Upper lobe of left lung (tissue), 6 donors: ENCODE data around the gene SELENOS. TPM values are rescaled to one million over a fixed set of nuclear protein-coding genes. Genes with fewer than 3 reads are reported as not detected.
A peak's percentile ranks its signal among the peaks of the same experiment; 100 is the strongest.

Experiments used
- ATAC-seq, 2 donors: fragments of 200-7000 bp; cut with Tn5 transposase; one replicate each; pipeline ENCODE4 v1.9.1; 2022; ENCODE audit warnings: mild to moderate bottlenecking in 2 of 2, moderate library complexity in 2 of 2; ENCODE audit not compliant: low FRiP score in 2 of 2
- DNase-seq, 2 donors: peaks; one replicate each; pipeline ENCODE4 v3.0.0-alpha.2; 2019 to 2020
- H3K27ac ChIP-seq, 4 donors: fragments of 200-600 bp; sonication (generic); one replicate each; pipeline ENCODE4 v1.5.1; 2016 to 2019
- H3K27me3 ChIP-seq, 4 donors: fragments of 200-600 bp; sonication (generic); one replicate each; pipeline ENCODE4 v1.5.1; 2017 to 2019
- H3K36me3 ChIP-seq, 4 donors: fragments of 200-600 bp; sonication (generic); one replicate each; pipeline ENCODE4 v1.5.1; 2016 to 2019
- H3K4me1 ChIP-seq, 4 donors: fragments of 200-600 bp; sonication (generic); one replicate each; pipeline ENCODE4 v1.5.1; 2018 to 2019
- H3K4me3 ChIP-seq, 4 donors: fragments of 200-600 bp; sonication (generic); one replicate each; pipeline ENCODE4 v1.5.1; 2017 to 2019; ENCODE audit warnings: mild to moderate bottlenecking in 2 of 4, moderate library complexity in 1 of 4
- H3K9me3 ChIP-seq, 4 donors: fragments of 200-600 bp; sonication (generic); one replicate each; pipeline ENCODE4 v1.5.1; 2018 to 2019
- CTCF ChIP-seq, 6 experiments: fragments of 450-650 bp in 4 of 6; fragments of 200-600 bp in 2 of 6; sonication (generic) in 2 of 6; IDR thresholded peaks; one replicate each; pipeline ENCODE4 v1.5.1; 2016 to 2019; ENCODE audit warnings: antibody characterized with exemption in 6 of 6
- EP300 ChIP-seq, 4 donors: sonication (generic); formaldehyde crosslinking; IDR thresholded peaks; one replicate each; pipeline ENCODE4 v1.5.1; 2017; ENCODE audit warnings: antibody characterized with exemption in 4 of 4, control low read depth in 2 of 4
- POLR2A ChIP-seq, 4 donors: fragments of 450-650 bp; IDR thresholded peaks; one replicate each; pipeline ENCODE4 v1.5.1; 2016 to 2017; ENCODE audit warnings: antibody characterized with exemption in 4 of 4, mild to moderate bottlenecking in 2 of 4
- POLR2AphosphoS5 ChIP-seq, 2 donors: sonication (generic); formaldehyde crosslinking; IDR thresholded peaks; one replicate each; pipeline ENCODE4 v1.5.1; 2017; ENCODE audit warnings: antibody characterized with exemption in 2 of 2
- WGBS, 2 donors: methylation state at CpG; one replicate each; pipeline ENCODE4 v1.1.5; 2017 to 2018; 5-methylcytosine and 5-hydroxymethylcytosine counted together
- total RNA-seq, 6 donors: library from RNA; depleted of rRNA in 4 of 6; stranded (reverse); fragments of >200 nt in 4 of 6; gene quantifications; one replicate each; pipeline versions ENCODE4 v1.1.0 to v1.2.1, GENCODE V29; 2016 to 2021
- donor health status: DM: no; HTN: no; CAD: no; lungs with moderate emphysema.
- donor health status: DM: no; HTN: yes; CAD: no; lungs with severe emphysema.

SELENOS gene
- total RNA-seq, 6 donors from 2014 or later = 48.2 to 106 (median 78.2) TPM

GRCh38 chr15:101264911-101265641, 12.2 kb downstream of the SELENOS start:
- H3K27me3 ChIP-seq = no peaks in the 10 kb centered on the region
- DNase-seq (no peak), ATAC-seq (no peak)
- WGBS, 2 donors = 75 to 86% methylated on average over 16 to 17 of the region's 17 CpGs
- no peak overlapping the region for H3K4me3 ChIP-seq
- peaks cover 0 to 10% (median 1%) of the 10 kb centered on the region in 4 donors for H3K36me3 ChIP-seq
- H3K27ac ChIP-seq = peak overlapping the region in 1 of 4 donors; percentile 41
- H3K9me3 ChIP-seq = no peaks in the 10 kb centered on the region
- TF ChIP-seq CTCF (IDR thresholded peaks at IDR 0.05) = no peak
- TF ChIP-seq POLR2AphosphoS5 (IDR thresholded peaks at IDR 0.05) = no peak
- no peak for TF ChIP-seq EP300 (IDR thresholded peaks at IDR 0.05)
- no peak for TF ChIP-seq POLR2A (IDR thresholded peaks at IDR 0.05)
- no peaks in the 10 kb centered on the region for H3K4me1 ChIP-seq

GRCh38 chr15:101264011-101264410, 13.3 kb downstream of the SELENOS start:
- H3K9me3 ChIP-seq = no peaks in the 10 kb centered on the region
- H3K27me3 ChIP-seq = no peaks in the 10 kb centered on the region
- H3K36me3 ChIP-seq = no peaks in the 10 kb centered on the region
- no peak for DNase-seq
- ATAC-seq = no peak
- TF ChIP-seq EP300 (IDR thresholded peaks at IDR 0.05) (no peak), CTCF (IDR thresholded peaks at IDR 0.05) (no peak), POLR2A (IDR thresholded peaks at IDR 0.05) (no peak), POLR2AphosphoS5 (IDR thresholded peaks at IDR 0.05) (no peak)
- H3K27ac ChIP-seq = no peak overlapping the region
- no peaks in the 10 kb centered on the region for H3K4me1 ChIP-seq
- H3K4me3 ChIP-seq = no peak overlapping the region
- 88 to 91% methylated on average over 4 of the region's 4 CpGs for WGBS, 2 donors

GRCh38 chr15:101262551-101262950, 14.7 kb downstream of the SELENOS start:
- no peaks in the 10 kb centered on the region for H3K27me3 ChIP-seq
- no peaks in the 10 kb centered on the region for H3K9me3 ChIP-seq
- no peaks in the 10 kb centered on the region for H3K36me3 ChIP-seq
- no peak overlapping the region for H3K4me3 ChIP-seq
- WGBS, 2 donors = 65 to 79% methylated on average over 4 of the region's 4 CpGs
- no peaks in the 10 kb centered on the region for H3K4me1 ChIP-seq
- TF ChIP-seq CTCF (IDR thresholded peaks at IDR 0.05) (no peak), POLR2AphosphoS5 (IDR thresholded peaks at IDR 0.05) (no peak), POLR2A (IDR thresholded peaks at IDR 0.05) (no peak), EP300 (IDR thresholded peaks at IDR 0.05) (no peak)
- ATAC-seq (no peak), DNase-seq (no peak)
- no peak overlapping the region for H3K27ac ChIP-seq

GRCh38 chr15:101258238-101259144, 18.8 kb downstream of the SELENOS start:
- Histone ChIP-seq H3K9me3 (no peaks in the 10 kb centered on the region), H3K4me1 (no peaks in the 10 kb centered on the region), H3K36me3 (no peaks in the 10 kb centered on the region), H3K27me3 (no peaks in the 10 kb centered on the region), H3K27ac (no peak overlapping the region), H3K4me3 (no peak overlapping the region)
- TF ChIP-seq POLR2AphosphoS5 (IDR thresholded peaks at IDR 0.05) (no peak), CTCF (IDR thresholded peaks at IDR 0.05) (peak; percentile 68 to 88 (median 82))
- WGBS, 2 donors = 32 to 36% methylated on average over 11 of the region's 11 CpGs
- DNase-seq (peak in 1 of 2 donors; percentile 58), ATAC-seq (peak in 1 of 2 donors; percentile 89)
